Measurements from ENCODE around the gene POU6F2. TPM values are rescaled to one million over a fixed set of nuclear protein-coding genes. Genes with fewer than 3 reads are reported as not detected.

Gene POU6F2
- total RNA-seq, 1 donor from 2014 or later: 9.2 TPM

- Mint-ChIP-seq H3K27me3 (ENCODE audit: low read depth) (peaks cover 3% of the 10 kb centered on the region), H3K4me1 (no peaks in the 10 kb centered on the region)
- TF ChIP-seq, protein P1, sequence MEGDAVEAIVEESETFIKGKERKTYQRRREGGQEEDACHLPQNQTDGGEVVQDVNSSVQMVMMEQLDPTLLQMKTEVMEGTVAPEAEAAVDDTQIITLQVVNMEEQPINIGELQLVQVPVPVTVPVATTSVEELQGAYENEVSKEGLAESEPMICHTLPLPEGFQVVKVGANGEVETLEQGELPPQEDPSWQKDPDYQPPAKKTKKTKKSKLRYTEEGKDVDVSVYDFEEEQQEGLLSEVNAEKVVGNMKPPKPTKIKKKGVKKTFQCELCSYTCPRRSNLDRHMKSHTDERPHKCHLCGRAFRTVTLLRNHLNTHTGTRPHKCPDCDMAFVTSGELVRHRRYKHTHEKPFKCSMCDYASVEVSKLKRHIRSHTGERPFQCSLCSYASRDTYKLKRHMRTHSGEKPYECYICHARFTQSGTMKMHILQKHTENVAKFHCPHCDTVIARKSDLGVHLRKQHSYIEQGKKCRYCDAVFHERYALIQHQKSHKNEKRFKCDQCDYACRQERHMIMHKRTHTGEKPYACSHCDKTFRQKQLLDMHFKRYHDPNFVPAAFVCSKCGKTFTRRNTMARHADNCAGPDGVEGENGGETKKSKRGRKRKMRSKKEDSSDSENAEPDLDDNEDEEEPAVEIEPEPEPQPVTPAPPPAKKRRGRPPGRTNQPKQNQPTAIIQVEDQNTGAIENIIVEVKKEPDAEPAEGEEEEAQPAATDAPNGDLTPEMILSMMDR (IDR thresholded peaks at IDR 0.05; ENCODE audit: unreplicated experiment): no peak
Measured at GRCh38 chr7:39168403-39169098, 190.8 kb downstream of the POU6F2 start.

GRCh38 chr7:39172137-39172536 is 194.4 kb downstream of the POU6F2 start:
- no peaks in the 10 kb centered on the region for H3K27me3 Mint-ChIP-seq (ENCODE audit: low read depth)
- TF ChIP-seq, protein P1 (IDR thresholded peaks at IDR 0.05; ENCODE audit: unreplicated experiment): no peak
- no peak overlapping the region for H3K4me3 Mint-ChIP-seq
- no peaks in the 10 kb centered on the region for H3K4me1 Mint-ChIP-seq
- no peak overlapping the region for H3K27ac Mint-ChIP-seq
- no peak for DNase-seq (ENCODE audit: low spot score in 2 of 2, unreplicated experiment in 2 of 2)
- no peaks in the 10 kb centered on the region for H3K36me3 Mint-ChIP-seq
- H3K9me3 Mint-ChIP-seq: no peaks in the 10 kb centered on the region

More at GRCh38 chr7:39168403-39169098, 190.8 kb downstream of the POU6F2 start:
- H3K9me3 Mint-ChIP-seq: peaks cover 3% of the 10 kb centered on the region
- no peak for DNase-seq (ENCODE audit: low spot score in 2 of 2, unreplicated experiment in 2 of 2)
- H3K36me3 Mint-ChIP-seq: no peaks in the 10 kb centered on the region
- no peak overlapping the region for H3K27ac Mint-ChIP-seq
- no peak overlapping the region for H3K4me3 Mint-ChIP-seq

- Mint-ChIP-seq H3K4me1 (no peaks in the 10 kb centered on the region), H3K9me3 (peaks cover 8% of the 10 kb centered on the region), H3K4me3 (no peak overlapping the region)
Measured at GRCh38 chr7:39181398-39181797, 203.7 kb downstream of the POU6F2 start.

GRCh38 chr7:39183796-39184195 is 206.1 kb downstream of the POU6F2 start:
- H3K4me3 Mint-ChIP-seq: no peak overlapping the region
- H3K27me3 Mint-ChIP-seq (ENCODE audit: low read depth): peaks cover 2% of the 10 kb centered on the region
- H3K27ac Mint-ChIP-seq: no peak overlapping the region
- no peak for DNase-seq (ENCODE audit: low spot score in 2 of 2, unreplicated experiment in 2 of 2)
- H3K9me3 Mint-ChIP-seq: peaks cover 8% of the 10 kb centered on the region
- TF ChIP-seq, protein P1 (IDR thresholded peaks at IDR 0.05; ENCODE audit: unreplicated experiment): no peak
- no peaks in the 10 kb centered on the region for H3K4me1 Mint-ChIP-seq
- H3K36me3 Mint-ChIP-seq: no peaks in the 10 kb centered on the region

More at GRCh38 chr7:39181398-39181797, 203.7 kb downstream of the POU6F2 start:
- no peak for DNase-seq (ENCODE audit: low spot score in 2 of 2, unreplicated experiment in 2 of 2)
- H3K27me3 Mint-ChIP-seq (ENCODE audit: low read depth): no peaks in the 10 kb centered on the region
- TF ChIP-seq, protein P1 (IDR thresholded peaks at IDR 0.05; ENCODE audit: unreplicated experiment): no peak
- no peak overlapping the region for H3K27ac Mint-ChIP-seq
- H3K36me3 Mint-ChIP-seq: no peaks in the 10 kb centered on the region

- TF ChIP-seq, protein P1 (IDR thresholded peaks at IDR 0.05; ENCODE audit: unreplicated experiment): peak; percentile 14
- no peak overlapping the region for H3K4me3 Mint-ChIP-seq
- H3K4me1 Mint-ChIP-seq: no peaks in the 10 kb centered on the region
- H3K36me3 Mint-ChIP-seq: no peaks in the 10 kb centered on the region
- no peak overlapping the region for H3K27ac Mint-ChIP-seq
- peaks cover 2% of the 10 kb centered on the region for H3K27me3 Mint-ChIP-seq (ENCODE audit: low read depth)
- DNase-seq (ENCODE audit: low spot score in 2 of 2, unreplicated experiment in 2 of 2): no peak
- H3K9me3 Mint-ChIP-seq: peaks cover 8% of the 10 kb centered on the region
Measured at GRCh38 chr7:39184391-39184790, 206.7 kb downstream of the POU6F2 start.

Measured in mesothelial cell of epicardium (in vitro differentiated cells).